Kidney (tissue), 14 donors: ENCODE measurements around the gene CAMK4. TPM values are rescaled to one million over a fixed set of nuclear protein-coding genes. Genes with fewer than 3 reads are reported as not detected.
"Not testable (repeated sequence)": the region's sequence is repeated elsewhere in the genome, so short reads cannot be mapped to it uniquely, and the experiment has no call there.

ENCODE experiments used
- DNase-seq, 5 donors: peaks; one replicate each; pipeline ENCODE4 v3.0.0-alpha.2; 2013 to 2020
- FAIRE-seq: peaks from 2 replicates; lab custom pipeline; 2012; peaks lifted over from hg19 to GRCh38; lab: Jason Lieb, UNC
- H3K27ac ChIP-seq, 2 donors: one replicate each; pipeline ENCODE4 v1.7.0; 2013; ENCODE audit warnings: low read depth in 2 of 2, low read length in 2 of 2, inconsistent platforms in 1 of 2
- H3K27me3 ChIP-seq: one replicate; pipeline ENCODE4 v1.7.1; 2013; ENCODE audit warnings: low read length, inconsistent platforms; ENCODE audit not compliant: control insufficient read depth, insufficient read depth
- H3K36me3 ChIP-seq, 3 donors: one replicate each; pipeline versions ENCODE4 v1.7.0 to v1.7.1; 2013; ENCODE audit warnings: low read length in 3 of 3, control low read depth in 1 of 3, inconsistent platforms in 1 of 3; ENCODE audit not compliant: insufficient read depth in 3 of 3, control insufficient read depth in 2 of 3
- H3K4me1 ChIP-seq, 3 donors: one replicate each; pipeline versions ENCODE4 v1.7.0 to v1.7.1; 2013; ENCODE audit warnings: low read length in 3 of 3, inconsistent platforms in 1 of 3, low read depth in 1 of 3; ENCODE audit not compliant: control insufficient read depth in 2 of 3, insufficient read depth in 2 of 3
- H3K4me3 ChIP-seq, 3 donors: one replicate each; pipeline versions ENCODE4 v1.7.0 to v1.8.1; 2013; ENCODE audit warnings: low read length in 3 of 3, control low read depth in 1 of 3, inconsistent platforms in 1 of 3
- H3K9ac ChIP-seq, 3 donors: one replicate each; pipeline versions ENCODE4 v1.7.0 to v1.7.1; 2013; ENCODE audit warnings: low read length in 3 of 3, control low read depth in 1 of 3, inconsistent platforms in 1 of 3
- H3K9me3 ChIP-seq, 3 donors: one replicate each; pipeline versions ENCODE4 v1.7.0 to v1.7.1; 2013; ENCODE audit warnings: low read length in 3 of 3, control low read depth in 1 of 3, inconsistent platforms in 1 of 3; ENCODE audit not compliant: control insufficient read depth in 2 of 3, insufficient read depth in 1 of 3
- CTCF ChIP-seq: IDR thresholded peaks from 3 replicates; pipeline ENCODE4 v1.5.1; 2012; ENCODE audit warnings: mild to moderate bottlenecking, moderate library complexity, borderline replicate concordance; ENCODE audit not compliant: insufficient read depth; ENCODE audit errors: extremely low read depth
- intact Hi-C: fragments of 100-400 bp; cut with DNase I; formaldehyde crosslinking; loops from one replicate; pipeline ENCODE4 v1.11.1; 2022
- polyA plus RNA-seq: library from polyadenylated mRNA; stranded (reverse); fragments of 350-450 nt; fragmentation: Illumina TruSeq; extraction: RNeasy Lipid Tissue Mini Kit (QIAGEN cat#74804); gene quantifications from one replicate; pipeline ENCODE4 v1.2.3, GENCODE V29; 2014; ENCODE audit warnings: low read depth, low replicate concordance; ENCODE audit not compliant: insufficient read depth
- total RNA-seq: library from RNA; stranded (reverse); fragmentation: NEBNext Ultra II Directional; extraction: Animal tissue kit (Norgen Biotek cat#: 25700); gene quantifications from one replicate; pipeline ENCODE4 v1.2.1, GENCODE V29; 2021
- donor health status: control.
- donor health status: control.
- donor health status: control.
- donor health status: control.
- donor health status: control.
- donor health status: DM: yes; HTN: yes; CAD: no.
- donor health status: Normal renal cell carcinoma (clear cell type).

Gene CAMK4
- total and polyA plus RNA-seq, 2 donors from 2014 or later = 0.37 to 4.7 TPM

- DNase-seq, intact Hi-C loops, H3K9me3 ChIP-seq, H3K4me3 ChIP-seq, H3K9ac ChIP-seq, H3K27ac ChIP-seq, H3K4me1 ChIP-seq, H3K27me3 ChIP-seq, H3K36me3 ChIP-seq, FAIRE-seq: not testable (repeated sequence)
These were observed 185.9 kb downstream of the CAMK4 start for GRCh38 chr5:111410067-111410466.

GRCh38 chr5:111411301-111411700 lies 187.1 kb downstream of the CAMK4 start:
- no peak for TF ChIP-seq CTCF
- FAIRE-seq (no peak), DNase-seq (no peak)
- Histone ChIP-seq H3K4me3 (no peak overlapping the region), H3K4me1 (no peaks in the 10 kb centered on the region), H3K27me3 (no peaks in the 10 kb centered on the region), H3K9me3 (no peaks in the 10 kb centered on the region), H3K9ac (no peak overlapping the region), H3K36me3 (no peaks in the 10 kb centered on the region), H3K27ac (no peak overlapping the region)
- intact Hi-C loops = no loop called here

- Histone ChIP-seq H3K27me3 (no peaks in the 10 kb centered on the region), H3K36me3 (no peaks in the 10 kb centered on the region), H3K27ac (no peak overlapping the region), H3K9ac (no peak overlapping the region), H3K4me1 (no peaks in the 10 kb centered on the region), H3K9me3 (no peaks in the 10 kb centered on the region), H3K4me3 (no peak overlapping the region)
- DNase-seq = no peak
- FAIRE-seq = no peak
- intact Hi-C loops = no loop called here
- TF ChIP-seq CTCF = no peak
These were observed 188.4 kb downstream of the CAMK4 start for GRCh38 chr5:111412593-111412992.

- Histone ChIP-seq H3K9me3 (no peaks in the 10 kb centered on the region), H3K4me3 (no peak overlapping the region), H3K9ac (no peak overlapping the region), H3K4me1 (no peaks in the 10 kb centered on the region), H3K27ac (no peak overlapping the region), H3K27me3 (no peaks in the 10 kb centered on the region), H3K36me3 (no peaks in the 10 kb centered on the region)
- intact Hi-C loops = no loop called here
- no peak for FAIRE-seq
- DNase-seq = no peak
- no peak for TF ChIP-seq CTCF
These were observed 190.9 kb downstream of the CAMK4 start for GRCh38 chr5:111415053-111415452.
